OCI-LY7 (cell line): ENCODE results near the gene ELAVL2.

Experiments
- CTCF ChIP-seq: fragments of 200-600 bp; sonication (generic); conservative IDR thresholded peaks from 2 replicates; pipeline ENCODE4 v1.5.1; 2014; ENCODE audit warnings: mild to moderate bottlenecking, antibody characterized with exemption, low read length, moderate library complexity, mixed read lengths
- EZH2phosphoT487 ChIP-seq: fragments of 200-600 bp; sonication (generic); IDR thresholded peaks from 2 replicates; pipeline ENCODE4 v1.6.1; 2018; ENCODE audit warnings: low read depth, borderline replicate concordance, mild to moderate bottlenecking, mixed run types, antibody characterized with exemption, low read length, moderate library complexity, mixed read lengths

- TF ChIP-seq CTCF (no peak), EZH2phosphoT487 (no peak)
Observed at GRCh38 chr9:23669776-23670175, 156.3 kb downstream of the ELAVL2 start.
